Sigmoid colon (tissue), 7 donors: ENCODE measurements around the gene ROBO1. TPM values are rescaled to one million over a fixed set of nuclear protein-coding genes. Genes with fewer than 3 reads are reported as not detected.

Source experiments
- DNase-seq: peaks from one replicate; pipeline ENCODE4 v3.0.0-alpha.2; 2019
- H3K27ac ChIP-seq, 4 donors: fragments of 200-600 bp; sonication (generic); one replicate each; pipeline ENCODE4 v1.5.1; 2016 to 2019; ENCODE audit warnings: mild to moderate bottlenecking in 1 of 4
- H3K27me3 ChIP-seq, 3 donors: fragments of 200-600 bp; sonication (generic); one replicate each; pipeline ENCODE4 v1.5.1; 2019; ENCODE audit warnings: mild to moderate bottlenecking in 1 of 3
- H3K36me3 ChIP-seq, 4 donors: fragments of 200-600 bp; sonication (generic); one replicate each; pipeline ENCODE4 v1.5.1; 2016 to 2019
- H3K4me1 ChIP-seq, 4 donors: fragments of 200-600 bp; sonication (generic); one replicate each; pipeline ENCODE4 v1.5.1; 2017 to 2019
- H3K4me3 ChIP-seq, 4 donors: fragments of 200-600 bp; sonication (generic); one replicate each; pipeline ENCODE4 v1.5.1; 2017 to 2019; ENCODE audit warnings: mild to moderate bottlenecking in 2 of 4, moderate library complexity in 1 of 4
- H3K9me3 ChIP-seq, 4 donors: fragments of 200-600 bp in 3 of 4; sonication (generic) in 3 of 4; one replicate each; pipeline versions ENCODE4 v1.5.1 to v1.6.1; 2013 to 2019
- EP300 ChIP-seq, 4 donors: sonication (generic); formaldehyde crosslinking; IDR thresholded peaks; one replicate each; pipeline ENCODE4 v1.6.1; 2017; ENCODE audit warnings: antibody characterized with exemption in 4 of 4
- POLR2A ChIP-seq, 2 donors: fragments of 450-650 bp; IDR thresholded peaks; one replicate each; pipeline ENCODE4 v1.6.1; 2016; ENCODE audit warnings: antibody characterized with exemption in 2 of 2, mild to moderate bottlenecking in 2 of 2, moderate library complexity in 2 of 2
- POLR2AphosphoS5 ChIP-seq, 4 donors: sonication (generic); formaldehyde crosslinking; IDR thresholded peaks; one replicate each; pipeline ENCODE4 v1.6.1; 2017; ENCODE audit warnings: antibody characterized with exemption in 4 of 4
- WGBS, 2 donors: extraction: QIAGEN DNeasy Blood & Tissue Kit; methylation state at CpG; one replicate each; pipeline ENCODE4 v1.1.7; 2013; 5-methylcytosine and 5-hydroxymethylcytosine counted together
- intact Hi-C: fragments of 100-400 bp; cut with DNase I; formaldehyde crosslinking; loops from one replicate; pipeline ENCODE4 v1.15.1; 2023
- polyA plus RNA-seq, 3 donors: library from polyadenylated mRNA; stranded (reverse); fragments of 200-250 nt; gene quantifications; one replicate each; pipeline ENCODE4 v1.2.3, GENCODE V29; 2013
- total RNA-seq, 4 donors: library from RNA; depleted of rRNA; stranded (reverse); fragments of >200 nt; gene quantifications; one replicate each; pipeline ENCODE4 v1.1.0, GENCODE V29; 2016
- TF ChIP-seq, protein P1 (sequence below), 4 experiments: fragments of 450-650 bp in 3 of 4; fragments of 200-600 bp in 1 of 4; IDR thresholded peaks; one replicate each; pipeline ENCODE4 v1.5.1; 2016 to 2019; ENCODE audit warnings: antibody characterized with exemption in 4 of 4, mild to moderate bottlenecking in 3 of 4, moderate library complexity in 2 of 4
- donor health status: healthy with polysubstance abuse.
- donor health status: Bipolar disorder and iron deficiency.
- donor health status: healthy.

ROBO1 gene
- total and polyA plus RNA-seq, 7 donors = 0.69 to 45.7 (median 32.4) TPM

DNA sequence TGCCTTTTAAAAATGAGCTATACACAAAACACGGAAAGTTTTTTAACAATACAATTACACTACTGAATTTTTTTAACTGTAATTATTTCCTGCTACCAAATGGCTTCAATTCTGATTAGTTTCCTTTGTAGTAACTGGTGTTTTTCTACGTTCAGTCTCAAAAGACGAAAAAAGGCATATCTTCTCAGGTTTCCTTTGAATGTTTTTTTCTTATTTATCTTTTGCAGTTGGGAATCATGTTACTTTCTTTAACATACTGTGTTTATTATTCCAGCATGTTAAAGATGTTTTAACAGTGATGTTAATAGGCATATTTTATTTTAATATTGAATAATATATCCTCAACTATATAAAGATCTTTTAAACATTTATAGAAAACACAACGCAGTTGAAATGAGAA, 1055.5 kb downstream of the ROBO1 start:
- DNase-seq = no peak
- TF ChIP-seq EP300 (IDR thresholded peaks at IDR 0.05) (no peak), POLR2A (IDR thresholded peaks at IDR 0.05) (no peak), POLR2AphosphoS5 (IDR thresholded peaks at IDR 0.05) (no peak)
- TF ChIP-seq, protein P1, sequence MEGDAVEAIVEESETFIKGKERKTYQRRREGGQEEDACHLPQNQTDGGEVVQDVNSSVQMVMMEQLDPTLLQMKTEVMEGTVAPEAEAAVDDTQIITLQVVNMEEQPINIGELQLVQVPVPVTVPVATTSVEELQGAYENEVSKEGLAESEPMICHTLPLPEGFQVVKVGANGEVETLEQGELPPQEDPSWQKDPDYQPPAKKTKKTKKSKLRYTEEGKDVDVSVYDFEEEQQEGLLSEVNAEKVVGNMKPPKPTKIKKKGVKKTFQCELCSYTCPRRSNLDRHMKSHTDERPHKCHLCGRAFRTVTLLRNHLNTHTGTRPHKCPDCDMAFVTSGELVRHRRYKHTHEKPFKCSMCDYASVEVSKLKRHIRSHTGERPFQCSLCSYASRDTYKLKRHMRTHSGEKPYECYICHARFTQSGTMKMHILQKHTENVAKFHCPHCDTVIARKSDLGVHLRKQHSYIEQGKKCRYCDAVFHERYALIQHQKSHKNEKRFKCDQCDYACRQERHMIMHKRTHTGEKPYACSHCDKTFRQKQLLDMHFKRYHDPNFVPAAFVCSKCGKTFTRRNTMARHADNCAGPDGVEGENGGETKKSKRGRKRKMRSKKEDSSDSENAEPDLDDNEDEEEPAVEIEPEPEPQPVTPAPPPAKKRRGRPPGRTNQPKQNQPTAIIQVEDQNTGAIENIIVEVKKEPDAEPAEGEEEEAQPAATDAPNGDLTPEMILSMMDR (IDR thresholded peaks at IDR 0.05) = no peak
- H3K9me3 ChIP-seq = no peaks in the 10 kb centered on the region
- intact Hi-C loops = no loop called here
- H3K4me1 ChIP-seq = no peaks in the 10 kb centered on the region
- no peak overlapping the region for H3K4me3 ChIP-seq
- no peaks in the 10 kb centered on the region for H3K27me3 ChIP-seq
- WGBS, 2 donors = 61 to 80% methylated on average over 4 of the region's 4 CpGs
- H3K27ac ChIP-seq = no peak overlapping the region
- peaks cover 0 to 17% (median 0%) of the 10 kb centered on the region in 4 donors for H3K36me3 ChIP-seq

GRCh38 chr3:78708565-78709073, 1059.2 kb downstream of the ROBO1 start:
- DNase-seq = no peak
- Histone ChIP-seq H3K4me1 (no peaks in the 10 kb centered on the region), H3K36me3 (no peaks in the 10 kb centered on the region), H3K4me3 (no peak overlapping the region), H3K27me3 (no peaks in the 10 kb centered on the region), H3K9me3 (no peaks in the 10 kb centered on the region), H3K27ac (no peak overlapping the region)
- intact Hi-C loops = no loop called here
- TF ChIP-seq, protein P1 (IDR thresholded peaks at IDR 0.05) = no peak
- TF ChIP-seq POLR2AphosphoS5 (IDR thresholded peaks at IDR 0.05) = no peak
- WGBS, 2 donors = 77 to 85% methylated on average over 4 of the region's 4 CpGs

GRCh38 chr3:78707609-78708008, 1060.2 kb downstream of the ROBO1 start:
- no peak overlapping the region for H3K27ac ChIP-seq
- WGBS, 2 donors = 85 to 86% methylated on average over 2 of the region's 2 CpGs
- no peaks in the 10 kb centered on the region for H3K27me3 ChIP-seq
- DNase-seq = no peak
- intact Hi-C loops = no loop called here
- TF ChIP-seq POLR2A (IDR thresholded peaks at IDR 0.05) (no peak), POLR2AphosphoS5 (IDR thresholded peaks at IDR 0.05) (no peak), EP300 (IDR thresholded peaks at IDR 0.05) (no peak)
- TF ChIP-seq, protein P1 (IDR thresholded peaks at IDR 0.05) = no peak
- H3K4me3 ChIP-seq = no peak overlapping the region
- no peaks in the 10 kb centered on the region for H3K36me3 ChIP-seq
- H3K4me1 ChIP-seq = no peaks in the 10 kb centered on the region
- H3K9me3 ChIP-seq = no peaks in the 10 kb centered on the region

DNA sequence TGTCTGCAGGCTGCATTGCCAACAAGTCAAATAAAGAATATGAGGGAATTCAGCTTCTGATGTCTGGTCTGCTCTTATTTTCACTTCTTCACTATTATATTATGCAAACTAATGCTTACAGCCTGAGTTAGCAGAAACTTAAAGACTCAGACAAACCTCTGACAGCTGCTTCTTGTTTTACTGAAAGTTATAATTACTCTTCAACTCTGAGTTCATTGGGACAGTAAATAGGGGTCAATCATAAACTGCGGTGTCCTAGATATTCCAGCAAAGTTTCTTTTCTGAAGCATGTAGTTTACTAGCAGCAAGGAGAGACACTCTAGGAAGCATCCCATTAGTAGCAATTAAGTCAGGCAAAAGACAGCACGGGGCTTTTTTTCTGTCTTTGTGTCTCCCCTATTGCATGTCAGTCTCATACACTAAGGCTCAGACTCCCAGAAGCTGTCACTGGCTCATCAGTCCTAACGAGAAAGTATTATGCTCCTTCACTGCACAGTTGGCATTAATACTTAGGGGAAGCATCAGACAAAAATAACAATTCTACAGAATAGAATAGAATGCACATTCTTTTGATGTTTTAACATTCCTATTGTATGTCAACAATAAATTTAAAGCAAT, 1060.8 kb downstream of the ROBO1 start:
- Histone ChIP-seq H3K27ac (no peak overlapping the region), H3K36me3 (no peaks in the 10 kb centered on the region), H3K4me3 (no peak overlapping the region), H3K27me3 (no peaks in the 10 kb centered on the region), H3K4me1 (no peaks in the 10 kb centered on the region), H3K9me3 (no peaks in the 10 kb centered on the region)
- intact Hi-C loops = no loop called here
- DNase-seq = no peak
- WGBS, 2 donors = 65 to 75% methylated on average over 3 of the region's 3 CpGs
- TF ChIP-seq POLR2A (IDR thresholded peaks at IDR 0.05) = no peak
- TF ChIP-seq POLR2AphosphoS5 (IDR thresholded peaks at IDR 0.05) = no peak
- TF ChIP-seq, protein P1 (IDR thresholded peaks at IDR 0.05) = no peak
- no peak for TF ChIP-seq EP300 (IDR thresholded peaks at IDR 0.05)

GRCh38 chr3:78703944-78704343, 1063.9 kb downstream of the ROBO1 start:
- TF ChIP-seq POLR2A (IDR thresholded peaks at IDR 0.05) (no peak), POLR2AphosphoS5 (IDR thresholded peaks at IDR 0.05) (no peak), EP300 (IDR thresholded peaks at IDR 0.05) (no peak)
- TF ChIP-seq, protein P1 (IDR thresholded peaks at IDR 0.05) = no peak
- DNase-seq = no peak
- Histone ChIP-seq H3K27me3 (no peaks in the 10 kb centered on the region), H3K36me3 (no peaks in the 10 kb centered on the region), H3K9me3 (no peaks in the 10 kb centered on the region), H3K27ac (no peak overlapping the region), H3K4me1 (no peaks in the 10 kb centered on the region), H3K4me3 (no peak overlapping the region)
- intact Hi-C loops = no loop called here
- 40 to 62% methylated on average over 2 of the region's 2 CpGs for WGBS, 2 donors
